ENCODE results near the gene ARPIN. TPM values are rescaled to one million over a fixed set of nuclear protein-coding genes. Genes with fewer than 3 reads are reported as not detected.
A peak's percentile ranks its signal among the peaks of the same experiment; 100 is the strongest.

Gene ARPIN
- total RNA-seq, 1 experiment from 2014 or later: 3.5 TPM

DNA sequence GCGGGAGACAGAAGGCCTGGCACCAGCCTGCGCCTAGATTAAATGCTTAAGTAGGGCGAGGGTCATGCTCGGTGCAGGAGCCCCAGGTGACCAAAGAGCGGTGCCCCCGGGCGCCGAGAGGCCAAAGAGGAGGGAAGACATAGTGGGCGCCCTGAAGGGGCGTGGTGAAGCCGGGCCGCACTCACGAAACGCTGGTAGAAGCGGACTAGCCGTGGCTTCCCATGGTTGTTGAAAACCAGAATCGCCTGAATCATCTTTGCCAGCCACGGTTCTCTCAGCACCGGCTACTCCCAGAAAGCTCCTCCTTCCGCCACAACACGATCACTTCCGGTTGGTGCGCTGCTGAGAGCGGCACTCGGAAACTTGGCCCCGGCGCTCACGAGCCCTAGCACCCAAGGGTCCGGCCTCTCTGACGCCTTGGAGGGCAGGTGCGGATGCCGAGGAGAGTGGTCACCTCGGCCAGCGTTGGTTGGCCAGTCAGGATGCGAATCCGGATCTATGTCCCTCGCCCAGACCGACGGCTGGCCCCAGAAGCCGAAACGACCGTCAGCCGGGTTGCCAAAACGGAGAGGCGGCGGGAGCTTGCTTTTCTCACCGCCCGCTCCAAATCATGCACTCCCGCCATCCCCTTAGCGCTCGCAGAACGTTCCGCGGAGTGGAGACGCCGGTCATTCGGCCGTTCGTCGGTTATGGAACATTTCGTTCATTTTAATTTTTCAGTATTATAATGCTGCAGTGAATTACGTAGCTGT is 18.9 kb downstream of the ARPIN start, which contains the start of gene AP3S2 (continued):
- TF ChIP-seq USF2 (CRISPR knock-in tag; IDR thresholded peaks at IDR 0.05): no peak
- peak; percentile 94 for TF ChIP-seq GABPB1 (CRISPR knock-in tag; IDR thresholded peaks at IDR 0.05)
- TF ChIP-seq, protein P1, sequence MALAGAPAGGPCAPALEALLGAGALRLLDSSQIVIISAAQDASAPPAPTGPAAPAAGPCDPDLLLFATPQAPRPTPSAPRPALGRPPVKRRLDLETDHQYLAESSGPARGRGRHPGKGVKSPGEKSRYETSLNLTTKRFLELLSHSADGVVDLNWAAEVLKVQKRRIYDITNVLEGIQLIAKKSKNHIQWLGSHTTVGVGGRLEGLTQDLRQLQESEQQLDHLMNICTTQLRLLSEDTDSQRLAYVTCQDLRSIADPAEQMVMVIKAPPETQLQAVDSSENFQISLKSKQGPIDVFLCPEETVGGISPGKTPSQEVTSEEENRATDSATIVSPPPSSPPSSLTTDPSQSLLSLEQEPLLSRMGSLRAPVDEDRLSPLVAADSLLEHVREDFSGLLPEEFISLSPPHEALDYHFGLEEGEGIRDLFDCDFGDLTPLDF (CRISPR knock-in tag; IDR thresholded peaks at IDR 0.05): peak; percentile 85
- TF ChIP-seq NR3C1 (CRISPR knock-in tag; conservative IDR thresholded peaks at IDR 0.05; ENCODE audit: low read depth): no peak
- no peak for TF ChIP-seq HMGA2 (CRISPR knock-in tag; IDR thresholded peaks at IDR 0.05)
- TF ChIP-seq FOXJ3 (CRISPR knock-in tag; IDR thresholded peaks at IDR 0.05; ENCODE audit: borderline replicate concordance): no peak
- no peak for TF ChIP-seq ERG (CRISPR knock-in tag; IDR thresholded peaks at IDR 0.05)
- peak; percentile 86 for TF ChIP-seq MAX (CRISPR knock-in tag; IDR thresholded peaks at IDR 0.05)
- TF ChIP-seq TEAD4 (CRISPR knock-in tag; IDR thresholded peaks at IDR 0.05): no peak
- no peak for TF ChIP-seq ZNF396 (CRISPR knock-in tag; IDR thresholded peaks at IDR 0.05; ENCODE audit: borderline replicate concordance)
- no peak for TF ChIP-seq ESRRA (CRISPR knock-in tag; IDR thresholded peaks at IDR 0.05; ENCODE audit: borderline replicate concordance)
- TF ChIP-seq CBFB (CRISPR knock-in tag; IDR thresholded peaks at IDR 0.05; ENCODE audit: low read depth): no peak
- TF ChIP-seq SMAD3 (CRISPR knock-in tag; IDR thresholded peaks at IDR 0.05; ENCODE audit: borderline replicate concordance): no peak
- TF ChIP-seq, protein P2, sequence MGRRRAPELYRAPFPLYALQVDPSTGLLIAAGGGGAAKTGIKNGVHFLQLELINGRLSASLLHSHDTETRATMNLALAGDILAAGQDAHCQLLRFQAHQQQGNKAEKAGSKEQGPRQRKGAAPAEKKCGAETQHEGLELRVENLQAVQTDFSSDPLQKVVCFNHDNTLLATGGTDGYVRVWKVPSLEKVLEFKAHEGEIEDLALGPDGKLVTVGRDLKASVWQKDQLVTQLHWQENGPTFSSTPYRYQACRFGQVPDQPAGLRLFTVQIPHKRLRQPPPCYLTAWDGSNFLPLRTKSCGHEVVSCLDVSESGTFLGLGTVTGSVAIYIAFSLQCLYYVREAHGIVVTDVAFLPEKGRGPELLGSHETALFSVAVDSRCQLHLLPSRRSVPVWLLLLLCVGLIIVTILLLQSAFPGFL (CRISPR knock-in tag; IDR thresholded peaks at IDR 0.05; ENCODE audit: borderline replicate concordance): no peak
- TF ChIP-seq ZNF512 (CRISPR knock-in tag; IDR thresholded peaks at IDR 0.05; ENCODE audit: borderline replicate concordance): 0 out of 2 replicates have a peak, but pooled peaks have one; percentile 21
- TF ChIP-seq ZNF121 (CRISPR knock-in tag; IDR thresholded peaks at IDR 0.05): 0 out of 2 replicates have a peak, but pooled peaks have one; percentile 35
- no peak for TF ChIP-seq ATF1 (CRISPR knock-in tag; IDR thresholded peaks at IDR 0.05)
- 0 out of 2 replicates have a peak, but pooled peaks have one; percentile 45 for TF ChIP-seq JUN (CRISPR knock-in tag; IDR thresholded peaks at IDR 0.05)
- no peak for TF ChIP-seq GRHL2 (CRISPR knock-in tag; IDR thresholded peaks at IDR 0.05; ENCODE audit: insufficient replicate concordance, severe bottlenecking)
- TF ChIP-seq NR1H2 (CRISPR knock-in tag; IDR thresholded peaks at IDR 0.05): no peak
- TF ChIP-seq, protein P3, sequence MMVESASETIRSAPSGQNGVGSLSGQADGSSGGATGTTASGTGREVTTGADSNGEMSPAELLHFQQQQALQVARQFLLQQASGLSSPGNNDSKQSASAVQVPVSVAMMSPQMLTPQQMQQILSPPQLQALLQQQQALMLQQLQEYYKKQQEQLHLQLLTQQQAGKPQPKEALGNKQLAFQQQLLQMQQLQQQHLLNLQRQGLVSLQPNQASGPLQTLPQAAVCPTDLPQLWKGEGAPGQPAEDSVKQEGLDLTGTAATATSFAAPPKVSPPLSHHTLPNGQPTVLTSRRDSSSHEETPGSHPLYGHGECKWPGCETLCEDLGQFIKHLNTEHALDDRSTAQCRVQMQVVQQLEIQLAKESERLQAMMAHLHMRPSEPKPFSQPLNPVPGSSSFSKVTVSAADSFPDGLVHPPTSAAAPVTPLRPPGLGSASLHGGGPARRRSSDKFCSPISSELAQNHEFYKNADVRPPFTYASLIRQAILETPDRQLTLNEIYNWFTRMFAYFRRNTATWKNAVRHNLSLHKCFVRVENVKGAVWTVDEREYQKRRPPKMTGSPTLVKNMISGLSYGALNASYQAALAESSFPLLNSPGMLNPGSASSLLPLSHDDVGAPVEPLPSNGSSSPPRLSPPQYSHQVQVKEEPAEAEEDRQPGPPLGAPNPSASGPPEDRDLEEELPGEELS (CRISPR knock-in tag; IDR thresholded peaks at IDR 0.05): peak; percentile 94
- 0 out of 2 replicates have a peak, but pooled peaks have one; percentile 60 for TF ChIP-seq CREB1 (CRISPR knock-in tag; IDR thresholded peaks at IDR 0.05)
